Caco-2 (cell line): ENCODE measurements around the gene RHOH. TPM values are rescaled to one million over a fixed set of nuclear protein-coding genes. Genes with fewer than 3 reads are reported as not detected.

Experiments
- BruUV-seq: library from RNA; stranded (reverse); fragments of 400-500 nt; replicated peaks from 2 replicates; lab custom pipeline; 2021; lab: Mats Ljungman, UMichigan
- CTCF ChIA-PET: fragments of 300-600 bp; sonication (Branson Sonifier 250); formaldehyde crosslinking; loops from one replicate; lab custom pipeline; 2022; ENCODE audit warnings: antibody characterized with exemption; lab: Charles Lee
- POLR2A ChIA-PET: fragments of 300-600 bp; sonication (Branson Sonifier 250); formaldehyde crosslinking; loops from one replicate; lab custom pipeline; 2022; ENCODE audit warnings: antibody characterized with exemption; lab: Charles Lee
- DNase-seq, 2 experiments: peaks; one replicate each; pipeline versions ENCODE4 v3.0.0 to v3.0.0-alpha.2; 2020 to 2022
- H3K27me3 ChIP-seq: replicated peaks from 2 replicates; pipeline ENCODE4 v1.6.0; 2011; ENCODE audit warnings: low read length; ENCODE audit not compliant: control insufficient read depth, insufficient read depth
- H3K36me3 ChIP-seq: 2 replicates; pipeline ENCODE4 v1.5.1; 2011; ENCODE audit warnings: low read length; ENCODE audit not compliant: control insufficient read depth, insufficient read depth
- H3K4me1 ChIP-seq: fragments of 250-450 bp; sonication (Bioruptor Pico); 2 replicates; pipeline ENCODE4 v1.5.1; 2020; ENCODE audit warnings: mild to moderate bottlenecking
- H3K4me3 ChIP-seq: 2 replicates; pipeline ENCODE4 v1.5.1; 2011; ENCODE audit warnings: low read depth, mild to moderate bottlenecking, control low read depth, low read length
- H3K9me3 ChIP-seq: fragments of 250-450 bp; sonication (Bioruptor Pico); 2 replicates; pipeline ENCODE4 v1.5.1; 2020; ENCODE audit warnings: mild to moderate bottlenecking, moderate library complexity
- H3K27ac Mint-ChIP-seq: one replicate; pipeline ENCODE4 v1.8.0; 2022; ENCODE audit warnings: mixed read lengths; ENCODE audit not compliant: unreplicated experiment
- H3K27me3 Mint-ChIP-seq: one replicate; pipeline ENCODE4 v1.8.0; 2022; ENCODE audit warnings: mixed read lengths; ENCODE audit not compliant: insufficient read depth, unreplicated experiment
- H3K36me3 Mint-ChIP-seq: one replicate; pipeline ENCODE4 v1.8.0; 2022; ENCODE audit warnings: mild to moderate bottlenecking, mixed read lengths; ENCODE audit not compliant: insufficient read depth, unreplicated experiment
- H3K4me1 Mint-ChIP-seq: one replicate; pipeline ENCODE4 v1.8.0; 2022; ENCODE audit warnings: low read depth, mixed read lengths; ENCODE audit not compliant: unreplicated experiment
- H3K4me3 Mint-ChIP-seq: one replicate; pipeline ENCODE4 v1.8.0; 2022; ENCODE audit warnings: mild to moderate bottlenecking, moderate library complexity, mixed read lengths; ENCODE audit not compliant: unreplicated experiment
- H3K9me3 Mint-ChIP-seq: one replicate; pipeline ENCODE4 v1.8.0; 2022; ENCODE audit warnings: mixed read lengths; ENCODE audit not compliant: unreplicated experiment
- intact Hi-C: fragments of 100-400 bp; cut with micrococcal nuclease; formaldehyde crosslinking; loops from one replicate; pipeline ENCODE4 v1.10.0; 2022; ENCODE audit not compliant: unreplicated experiment
- total RNA-seq: library from RNA; stranded (reverse); gene quantifications from 2 replicates; pipeline ENCODE4 v1.2.3, GENCODE V29; 2022
- TF ChIP-seq, protein P1 (sequence below), 2 experiments: fragments of 200-600 bp in 1 of 2; IDR thresholded peaks; 1 replicate in 1 of 2; 2 replicates in 1 of 2; pipeline versions ENCODE4 v1.5.1 to v1.8.0; 2011 to 2022; ENCODE audit warnings: antibody characterized with exemption in 1 of 2, control low read depth in 1 of 2, inconsistent platforms in 1 of 2, low read depth in 1 of 2, low read length in 1 of 2, mild to moderate bottlenecking in 1 of 2, moderate library complexity in 1 of 2; ENCODE audit not compliant: insufficient read depth in 1 of 2, severe bottlenecking in 1 of 2, unreplicated experiment in 1 of 2

Gene RHOH
- total RNA-seq, 1 experiment from 2014 or later: not detected

DNA sequence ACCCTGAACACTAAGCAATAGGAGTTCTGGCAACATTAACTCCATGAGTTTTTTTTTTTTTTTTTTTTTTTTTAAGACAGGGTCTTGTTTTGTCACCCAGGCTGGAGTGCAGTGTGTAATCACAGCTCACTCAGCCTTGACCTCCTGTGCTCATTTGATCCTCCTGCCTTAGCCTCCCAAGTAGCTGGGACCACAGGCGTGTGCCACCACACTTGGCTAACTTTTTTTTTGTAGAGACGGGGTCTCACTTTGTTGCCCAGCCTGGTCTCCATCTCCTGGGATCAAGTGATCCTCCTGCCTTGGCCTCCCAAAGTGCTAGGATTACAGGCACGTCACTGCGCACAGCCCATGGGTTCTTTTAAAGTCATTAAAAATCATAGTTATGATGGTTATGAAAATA, 5.1 kb downstream of the RHOH start:
- Mint-ChIP-seq H3K4me3 (no peak overlapping the region), H3K36me3 (no peaks in the 10 kb centered on the region), H3K27me3 (no peaks in the 10 kb centered on the region), H3K9me3 (no peaks in the 10 kb centered on the region), H3K27ac (no peak overlapping the region), H3K4me1 (peaks cover 7% of the 10 kb centered on the region)
- no peaks in the 10 kb centered on the region for H3K4me1 ChIP-seq
- intact Hi-C loops: no loop called here
- no peaks in the 10 kb centered on the region for H3K9me3 ChIP-seq
- BruUV-seq: no TSS peak
- DNase-seq: no peak
- H3K4me3 ChIP-seq: no peak overlapping the region
- ChIA-PET CTCF (no interaction called here), POLR2A (no interaction called here)
- TF ChIP-seq, protein P1, sequence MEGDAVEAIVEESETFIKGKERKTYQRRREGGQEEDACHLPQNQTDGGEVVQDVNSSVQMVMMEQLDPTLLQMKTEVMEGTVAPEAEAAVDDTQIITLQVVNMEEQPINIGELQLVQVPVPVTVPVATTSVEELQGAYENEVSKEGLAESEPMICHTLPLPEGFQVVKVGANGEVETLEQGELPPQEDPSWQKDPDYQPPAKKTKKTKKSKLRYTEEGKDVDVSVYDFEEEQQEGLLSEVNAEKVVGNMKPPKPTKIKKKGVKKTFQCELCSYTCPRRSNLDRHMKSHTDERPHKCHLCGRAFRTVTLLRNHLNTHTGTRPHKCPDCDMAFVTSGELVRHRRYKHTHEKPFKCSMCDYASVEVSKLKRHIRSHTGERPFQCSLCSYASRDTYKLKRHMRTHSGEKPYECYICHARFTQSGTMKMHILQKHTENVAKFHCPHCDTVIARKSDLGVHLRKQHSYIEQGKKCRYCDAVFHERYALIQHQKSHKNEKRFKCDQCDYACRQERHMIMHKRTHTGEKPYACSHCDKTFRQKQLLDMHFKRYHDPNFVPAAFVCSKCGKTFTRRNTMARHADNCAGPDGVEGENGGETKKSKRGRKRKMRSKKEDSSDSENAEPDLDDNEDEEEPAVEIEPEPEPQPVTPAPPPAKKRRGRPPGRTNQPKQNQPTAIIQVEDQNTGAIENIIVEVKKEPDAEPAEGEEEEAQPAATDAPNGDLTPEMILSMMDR (IDR thresholded peaks at IDR 0.05; ENCODE audit: insufficient read depth in 1 of 2, low read depth in 1 of 2, low read length in 1 of 2, severe bottlenecking in 1 of 2, unreplicated experiment in 1 of 2): no peak
- no peaks in the 10 kb centered on the region for H3K36me3 ChIP-seq
- H3K27me3 ChIP-seq: no peaks in the 10 kb centered on the region

DNA sequence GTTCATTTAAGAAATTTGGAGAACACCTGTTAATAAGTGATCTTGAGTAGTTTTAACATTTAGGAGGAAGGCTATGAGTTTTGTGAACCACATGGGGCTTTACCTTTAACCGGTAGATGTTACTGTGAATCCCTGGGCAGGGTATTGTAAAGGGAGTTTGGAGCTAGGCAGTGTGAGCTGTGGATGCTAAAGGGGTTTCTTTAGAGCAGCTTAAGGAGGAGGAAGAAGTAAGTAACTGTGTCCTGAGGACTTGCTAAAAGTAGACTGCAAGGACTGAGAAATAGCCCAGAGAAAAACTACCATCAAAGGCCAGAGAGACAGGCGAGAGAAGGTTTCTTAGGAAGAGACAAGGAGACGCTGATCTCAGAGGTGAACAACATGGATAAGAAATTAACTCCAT, 5.6 kb downstream of the RHOH start:
- no TSS peak for BruUV-seq
- intact Hi-C loops: no loop called here
- no peak for DNase-seq
- Mint-ChIP-seq H3K36me3 (no peaks in the 10 kb centered on the region), H3K27ac (no peak overlapping the region), H3K27me3 (no peaks in the 10 kb centered on the region), H3K9me3 (no peaks in the 10 kb centered on the region), H3K4me3 (no peak overlapping the region), H3K4me1 (peaks cover 7% of the 10 kb centered on the region)
- Histone ChIP-seq H3K36me3 (no peaks in the 10 kb centered on the region), H3K4me3 (no peak overlapping the region), H3K4me1 (no peaks in the 10 kb centered on the region), H3K27me3 (no peaks in the 10 kb centered on the region), H3K9me3 (no peaks in the 10 kb centered on the region)
- TF ChIP-seq, protein P1 (IDR thresholded peaks at IDR 0.05; ENCODE audit: insufficient read depth in 1 of 2, low read depth in 1 of 2, low read length in 1 of 2, severe bottlenecking in 1 of 2, unreplicated experiment in 1 of 2): no peak
- ChIA-PET POLR2A (no interaction called here), CTCF (interaction anchor here (0.6 kb wide), 1 partner anchor 470 kb away, joined by 5 read pairs; no protein-coding TSS in a partner anchor)

DNA sequence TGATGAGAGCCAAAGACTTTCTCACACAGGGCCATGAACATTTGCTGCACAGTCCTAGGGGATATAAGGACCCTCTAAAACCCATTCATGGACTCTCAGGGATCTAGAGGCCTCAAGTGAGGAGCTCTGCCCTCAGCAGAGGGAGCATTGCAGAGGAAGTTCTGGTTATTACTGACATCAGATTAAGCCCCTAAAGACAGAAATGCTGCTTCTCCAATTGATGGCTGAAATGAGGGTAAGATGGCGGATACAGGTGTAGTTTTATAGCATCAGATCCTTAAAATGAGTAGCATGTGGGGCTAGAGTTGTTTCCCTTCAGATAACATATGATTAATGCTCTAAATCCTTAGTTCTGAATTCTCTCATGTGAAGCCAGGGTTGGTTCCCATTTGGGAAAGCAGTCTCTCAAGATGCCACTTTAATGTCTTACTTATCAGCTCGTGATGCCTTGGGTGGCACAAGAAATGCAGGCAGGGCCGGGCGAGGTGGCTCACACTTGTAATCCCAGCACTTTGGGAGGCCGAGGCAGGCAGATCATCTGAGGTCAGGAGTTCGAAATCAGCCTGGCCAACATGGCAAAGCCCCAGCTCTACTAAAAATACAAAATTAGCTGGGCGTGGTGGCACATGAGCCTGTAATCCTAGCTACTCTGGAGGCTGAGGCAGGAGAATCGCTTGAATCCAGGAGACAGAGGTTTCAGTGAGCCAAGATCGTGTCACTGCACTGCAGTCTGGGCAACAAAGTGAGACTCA, 7.9 kb downstream of the RHOH start:
- no peaks in the 10 kb centered on the region for H3K27me3 Mint-ChIP-seq
- BruUV-seq: no TSS peak
- no peak overlapping the region for H3K27ac Mint-ChIP-seq
- CTCF ChIA-PET: no interaction called here
- POLR2A ChIA-PET: no interaction called here
- Histone ChIP-seq H3K4me3 (no peak overlapping the region), H3K9me3 (no peaks in the 10 kb centered on the region), H3K36me3 (no peaks in the 10 kb centered on the region), H3K27me3 (no peaks in the 10 kb centered on the region), H3K4me1 (no peaks in the 10 kb centered on the region)
- intact Hi-C loops: no loop called here
- no peaks in the 10 kb centered on the region for H3K9me3 Mint-ChIP-seq
- H3K4me3 Mint-ChIP-seq: no peak overlapping the region
- H3K36me3 Mint-ChIP-seq: no peaks in the 10 kb centered on the region
- H3K4me1 Mint-ChIP-seq: no peaks in the 10 kb centered on the region
- TF ChIP-seq, protein P1 (IDR thresholded peaks at IDR 0.05; ENCODE audit: insufficient read depth in 1 of 2, low read depth in 1 of 2, low read length in 1 of 2, severe bottlenecking in 1 of 2, unreplicated experiment in 1 of 2): no peak
- no peak for DNase-seq
